ENCODE measurements around the gene DTNA. TPM values are rescaled to one million over a fixed set of nuclear protein-coding genes. Genes with fewer than 3 reads are reported as not detected.

DTNA gene
- total and polyA plus RNA-seq, 4 donors, result 47.6 to 101 (median 53.4) TPM

- intact Hi-C loops (cut with DNase I), result loop anchor here (5.0 to 10.0 kb wide), 7 partner anchors 59 to 669 kb away; partner anchors contain the start of gene NOL4 (in 1 of the 2)
- ATAC-seq (ENCODE audit: low FRiP score) (no peak), DNase-seq (no peak)
- no peaks in the 10 kb centered on the region for H3K9me3 ChIP-seq (ENCODE audit: control insufficient read depth, low read length)
- no peaks in the 10 kb centered on the region for H3K27me3 ChIP-seq (ENCODE audit: control insufficient read depth in 1 of 2, insufficient read depth in 2 of 2, low read length in 1 of 2)
- WGBS, 2 donors, result 81 to 87% methylated on average over 6 of the region's 6 CpGs
- peaks cover 0 to 2% of the 10 kb centered on the region in 2 donors for H3K4me1 ChIP-seq (ENCODE audit: control insufficient read depth in 1 of 2, insufficient read depth in 2 of 2, low read length in 2 of 2)
- no peak overlapping the region for H3K27ac ChIP-seq (ENCODE audit: low read depth in 1 of 2, low read length in 2 of 2)
- no peaks in the 10 kb centered on the region for H3K36me3 ChIP-seq (ENCODE audit: control insufficient read depth in 1 of 2, insufficient read depth in 2 of 2, low read length in 1 of 2)
- H3K4me3 ChIP-seq (ENCODE audit: low read length in 2 of 2), result no peak overlapping the region
Observed at GRCh38 chr18:34786162-34786741, 76.2 kb downstream of the DTNA start.

GRCh38 chr18:34787931-34788532, 77.9 kb downstream of the DTNA start:
- H3K27me3 ChIP-seq (ENCODE audit: control insufficient read depth in 1 of 2, insufficient read depth in 2 of 2, low read length in 1 of 2), result no peaks in the 10 kb centered on the region
- DNase-seq (no peak), ATAC-seq (ENCODE audit: low FRiP score) (peak; percentile 78)
- H3K27ac ChIP-seq (ENCODE audit: low read depth in 1 of 2, low read length in 2 of 2), result no peak overlapping the region
- intact Hi-C loops (cut with DNase I), result loop anchor here (5.0 to 10.0 kb wide), 7 partner anchors 61 to 671 kb away; partner anchors contain the start of gene NOL4 (in 1 of the 2)
- 10% methylated on average over 7 of the region's 7 CpGs for WGBS, 2 donors
- no peak overlapping the region for H3K4me3 ChIP-seq (ENCODE audit: low read length in 2 of 2)
- H3K4me1 ChIP-seq (ENCODE audit: control insufficient read depth in 1 of 2, insufficient read depth in 2 of 2, low read length in 2 of 2), result peaks cover 0 to 2% of the 10 kb centered on the region in 2 donors
- no peaks in the 10 kb centered on the region for H3K9me3 ChIP-seq (ENCODE audit: control insufficient read depth, low read length)
- no peaks in the 10 kb centered on the region for H3K36me3 ChIP-seq (ENCODE audit: control insufficient read depth in 1 of 2, insufficient read depth in 2 of 2, low read length in 1 of 2)

GRCh38 chr18:34789768-34790344, 79.8 kb downstream of the DTNA start:
- intact Hi-C loops (cut with DNase I), result loop anchor here (5.0 to 10.0 kb wide), 7 partner anchors 63 to 673 kb away; partner anchors contain the start of gene NOL4 (in 1 of the 2)
- no peak for DNase-seq
- WGBS, 2 donors, result 76 to 86% methylated on average over 2 of the region's 2 CpGs

GRCh38 chr18:34794348-34794747, 84.2 kb downstream of the DTNA start:
- Histone ChIP-seq H3K4me1 (ENCODE audit: control insufficient read depth in 1 of 2, insufficient read depth in 2 of 2, low read length in 2 of 2) (no peaks in the 10 kb centered on the region), H3K4me3 (ENCODE audit: low read length in 2 of 2) (no peak overlapping the region), H3K27ac (ENCODE audit: low read depth in 1 of 2, low read length in 2 of 2) (no peak overlapping the region), H3K36me3 (ENCODE audit: control insufficient read depth in 1 of 2, insufficient read depth in 2 of 2, low read length in 1 of 2) (peaks cover 0 to 4% of the 10 kb centered on the region in 2 donors), H3K9me3 (ENCODE audit: control insufficient read depth, low read length) (peaks cover 2% of the 10 kb centered on the region), H3K27me3 (ENCODE audit: control insufficient read depth in 1 of 2, insufficient read depth in 2 of 2, low read length in 1 of 2) (no peaks in the 10 kb centered on the region)
- 96 to 98% methylated on average over 3 of the region's 3 CpGs for WGBS, 2 donors
- ATAC-seq (ENCODE audit: low FRiP score) (no peak), DNase-seq (no peak)
- intact Hi-C loops (cut with DNase I), result loop anchor here in 1 of 2 donors (10.0 kb wide), 1 partner anchor 300 kb away; no protein-coding TSS in a partner anchor

More at GRCh38 chr18:34789768-34790344, 79.8 kb downstream of the DTNA start:
- Histone ChIP-seq H3K27ac (ENCODE audit: low read depth in 1 of 2, low read length in 2 of 2) (no peak overlapping the region), H3K4me3 (ENCODE audit: low read length in 2 of 2) (no peak overlapping the region), H3K27me3 (ENCODE audit: control insufficient read depth in 1 of 2, insufficient read depth in 2 of 2, low read length in 1 of 2) (no peaks in the 10 kb centered on the region), H3K36me3 (ENCODE audit: control insufficient read depth in 1 of 2, insufficient read depth in 2 of 2, low read length in 1 of 2) (peaks cover 0 to 4% of the 10 kb centered on the region in 2 donors), H3K4me1 (ENCODE audit: control insufficient read depth in 1 of 2, insufficient read depth in 2 of 2, low read length in 2 of 2) (no peaks in the 10 kb centered on the region), H3K9me3 (ENCODE audit: control insufficient read depth, low read length) (peaks cover 2% of the 10 kb centered on the region)
- ATAC-seq (ENCODE audit: low FRiP score), result no peak

GRCh38 chr18:34795070-34795732, 85.1 kb downstream of the DTNA start:
- DNase-seq (no peak), ATAC-seq (ENCODE audit: low FRiP score) (no peak)
- Histone ChIP-seq H3K9me3 (ENCODE audit: control insufficient read depth, low read length) (peaks cover 2% of the 10 kb centered on the region), H3K27ac (ENCODE audit: low read depth in 1 of 2, low read length in 2 of 2) (no peak overlapping the region), H3K27me3 (ENCODE audit: control insufficient read depth in 1 of 2, insufficient read depth in 2 of 2, low read length in 1 of 2) (no peaks in the 10 kb centered on the region), H3K4me1 (ENCODE audit: control insufficient read depth in 1 of 2, insufficient read depth in 2 of 2, low read length in 2 of 2) (no peaks in the 10 kb centered on the region), H3K4me3 (ENCODE audit: low read length in 2 of 2) (no peak overlapping the region), H3K36me3 (ENCODE audit: control insufficient read depth in 1 of 2, insufficient read depth in 2 of 2, low read length in 1 of 2) (peaks cover 0 to 4% of the 10 kb centered on the region in 2 donors)
- 65 to 66% methylated on average over 6 of the region's 6 CpGs for WGBS, 2 donors
- intact Hi-C loops (cut with DNase I), result loop anchor here in 1 of 2 donors (10.0 kb wide), 1 partner anchor 300 kb away; no protein-coding TSS in a partner anchor

GRCh38 chr18:34796035-34796657, 86.0 kb downstream of the DTNA start:
- intact Hi-C loops (cut with DNase I), result loop anchor here in 1 of 2 donors (10.0 kb wide), 1 partner anchor 301 kb away; no protein-coding TSS in a partner anchor
- no peaks in the 10 kb centered on the region for H3K4me1 ChIP-seq (ENCODE audit: control insufficient read depth in 1 of 2, insufficient read depth in 2 of 2, low read length in 2 of 2)

GRCh38 chr18:34799291-34799690, 89.2 kb downstream of the DTNA start:
- intact Hi-C loops (cut with DNase I), result loop anchor here in 1 of 2 donors (10.0 kb wide), 1 partner anchor 304 kb away; no protein-coding TSS in a partner anchor
- H3K36me3 ChIP-seq (ENCODE audit: control insufficient read depth in 1 of 2, insufficient read depth in 2 of 2, low read length in 1 of 2), result no peaks in the 10 kb centered on the region
- no peaks in the 10 kb centered on the region for H3K27me3 ChIP-seq (ENCODE audit: control insufficient read depth in 1 of 2, insufficient read depth in 2 of 2, low read length in 1 of 2)
- no peak for ATAC-seq (ENCODE audit: low FRiP score)
- 77 to 86% methylated on average over 4 of the region's 4 CpGs for WGBS, 2 donors
- H3K27ac ChIP-seq (ENCODE audit: low read depth in 1 of 2, low read length in 2 of 2), result no peak overlapping the region
- no peak overlapping the region for H3K4me3 ChIP-seq (ENCODE audit: low read length in 2 of 2)
- H3K9me3 ChIP-seq (ENCODE audit: control insufficient read depth, low read length), result no peaks in the 10 kb centered on the region
- H3K4me1 ChIP-seq (ENCODE audit: control insufficient read depth in 1 of 2, insufficient read depth in 2 of 2, low read length in 2 of 2), result no peaks in the 10 kb centered on the region
- DNase-seq, result no peak

More at GRCh38 chr18:34796035-34796657, 86.0 kb downstream of the DTNA start:
- ATAC-seq (ENCODE audit: low FRiP score), result no peak
- Histone ChIP-seq H3K27ac (ENCODE audit: low read depth in 1 of 2, low read length in 2 of 2) (no peak overlapping the region), H3K9me3 (ENCODE audit: control insufficient read depth, low read length) (peaks cover 2% of the 10 kb centered on the region), H3K36me3 (ENCODE audit: control insufficient read depth in 1 of 2, insufficient read depth in 2 of 2, low read length in 1 of 2) (peaks cover 0 to 4% of the 10 kb centered on the region in 2 donors), H3K27me3 (ENCODE audit: control insufficient read depth in 1 of 2, insufficient read depth in 2 of 2, low read length in 1 of 2) (no peaks in the 10 kb centered on the region), H3K4me3 (ENCODE audit: low read length in 2 of 2) (no peak overlapping the region)
- no peak for DNase-seq
- 85 to 92% methylated on average over 7 of the region's 7 CpGs for WGBS, 2 donors

- H3K4me3 ChIP-seq (ENCODE audit: low read length in 2 of 2), result no peak overlapping the region
- no peak for DNase-seq
- no peaks in the 10 kb centered on the region for H3K4me1 ChIP-seq (ENCODE audit: control insufficient read depth in 1 of 2, insufficient read depth in 2 of 2, low read length in 2 of 2)
- ATAC-seq (ENCODE audit: low FRiP score), result no peak
- intact Hi-C loops (cut with DNase I), result no loop called here
- H3K9me3 ChIP-seq (ENCODE audit: control insufficient read depth, low read length), result no peaks in the 10 kb centered on the region
- no peaks in the 10 kb centered on the region for H3K36me3 ChIP-seq (ENCODE audit: control insufficient read depth in 1 of 2, insufficient read depth in 2 of 2, low read length in 1 of 2)
- no peak overlapping the region for H3K27ac ChIP-seq (ENCODE audit: low read depth in 1 of 2, low read length in 2 of 2)
- no peaks in the 10 kb centered on the region for H3K27me3 ChIP-seq (ENCODE audit: control insufficient read depth in 1 of 2, insufficient read depth in 2 of 2, low read length in 1 of 2)
- 88 to 96% methylated on average over 1 of the region's 1 CpG for WGBS, 2 donors
Observed at GRCh38 chr18:34800381-34800780, 90.3 kb downstream of the DTNA start.

All from aorta (tissue), 5 donors.